Measurements from ENCODE around the gene EARS2.

- TF ChIP-seq EZH2 (IDR thresholded peaks at IDR 0.05) (no peak), POLR2AphosphoS5 (IDR thresholded peaks at IDR 0.05; ENCODE audit: borderline replicate concordance, low read depth, low read length) (no peak), FOXP2 (optimal IDR thresholded peaks at IDR 0.05; ENCODE audit: control extremely low read depth, extremely low read length, insufficient read depth) (no peak)
These were observed 47.4 kb downstream of the EARS2 start for GRCh38 chr16:23509782-23510163.
